Stimulated activated CD8-positive, alpha-beta memory T cell treated with anti-CD3 and anti-CD28 coated beads, Interleukin-4, amount 100 ng/mL, for 1 hour (primary cell): ENCODE results near the gene SVOP.
A peak's percentile ranks its signal among the peaks of the same experiment; 100 is the strongest.

ENCODE experiments used
- DNase-seq, 2 donors: peaks; one replicate each; pipeline ENCODE4 v3.0.0-alpha.2; 2020; ENCODE audit warnings: low read depth in 2 of 2, low spot score in 1 of 2

The SVOP gene

DNA sequence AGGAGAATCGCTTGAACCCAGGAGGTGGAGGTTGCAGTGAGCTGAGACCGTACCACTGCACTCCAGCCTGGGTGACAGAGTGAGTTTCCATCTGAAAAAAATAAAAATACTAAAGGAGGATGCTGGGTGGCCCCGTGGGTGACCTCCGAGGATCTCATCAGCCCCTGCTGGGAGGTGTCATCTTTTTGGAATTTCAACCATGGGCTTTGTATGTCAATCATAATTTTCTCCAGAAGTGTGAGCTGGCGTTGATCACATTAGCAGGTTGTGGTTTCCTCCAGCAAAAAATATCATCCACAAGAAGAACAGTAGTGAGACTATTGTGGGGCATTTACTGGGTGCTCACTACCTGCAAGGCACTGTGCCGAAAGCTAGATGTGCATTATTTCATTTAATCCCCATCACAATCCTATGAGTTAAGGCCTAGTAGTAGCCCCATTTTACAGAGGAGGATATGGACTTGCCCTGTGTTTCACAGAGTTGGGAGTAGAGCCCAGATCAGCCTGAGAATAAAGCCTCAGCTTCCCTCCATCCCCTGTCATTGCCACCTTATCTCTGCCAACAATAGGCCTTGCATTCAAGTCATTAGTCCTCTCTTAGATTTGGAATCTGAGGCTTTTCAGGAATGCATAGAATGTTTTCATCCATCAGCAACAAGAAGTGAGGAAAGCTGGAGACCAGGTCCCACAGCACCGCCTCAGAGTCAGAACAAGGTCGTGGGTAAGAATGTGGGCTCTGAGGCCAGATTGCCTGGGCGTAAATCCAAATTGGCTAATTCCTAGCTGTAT lies 39.8 kb downstream of the SVOP start:
- DNase-seq = no peak

DNA sequence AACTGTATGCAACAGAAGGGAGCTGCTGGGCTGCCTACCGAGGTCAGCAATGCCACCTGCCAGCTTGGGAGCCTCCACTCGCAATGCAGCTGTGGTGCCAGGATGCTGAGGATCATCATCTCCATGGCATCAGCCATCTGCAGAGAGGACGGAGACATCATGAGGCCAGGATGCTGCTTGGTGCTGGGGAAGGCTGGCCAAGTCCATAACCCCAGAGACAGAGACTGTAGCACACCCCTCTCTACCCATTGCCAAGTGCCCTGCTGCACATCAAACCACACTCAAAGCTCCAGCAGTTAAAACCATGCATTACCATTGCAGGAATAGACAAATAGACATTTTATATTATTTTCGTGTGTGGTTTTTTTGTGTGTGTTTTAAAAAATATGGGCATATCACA lies 43.5 kb downstream of the SVOP start:
- no peak for DNase-seq

- DNase-seq = no peak
These were observed 45.8 kb downstream of the SVOP start for GRCh38 chr12:108975024-108975593.

- no peak for DNase-seq
These were observed 47.2 kb downstream of the SVOP start for GRCh38 chr12:108973629-108974152.

DNA sequence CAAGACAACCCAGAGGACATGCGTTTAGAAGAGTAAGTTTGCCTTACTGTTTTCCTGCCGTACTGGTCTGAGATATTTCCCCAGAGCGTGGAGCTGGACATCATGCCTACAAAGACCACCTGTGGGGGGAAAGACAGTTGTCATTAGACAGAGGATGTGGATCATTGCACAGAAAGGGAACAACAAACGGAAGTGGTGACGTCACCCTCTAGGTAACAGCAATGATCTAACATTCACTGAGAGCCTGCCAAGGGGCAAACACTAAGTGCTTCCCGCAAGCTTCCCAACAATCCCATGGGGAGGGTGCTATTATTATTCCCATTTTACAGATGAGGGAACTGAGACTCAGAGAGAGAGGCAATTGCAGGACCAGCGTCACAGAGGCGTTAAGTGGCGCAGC lies 48.5 kb downstream of the SVOP start:
- no peak for DNase-seq

GRCh38 chr12:108969622-108970021 lies 51.2 kb downstream of the SVOP start:
- no peak for DNase-seq

DNA sequence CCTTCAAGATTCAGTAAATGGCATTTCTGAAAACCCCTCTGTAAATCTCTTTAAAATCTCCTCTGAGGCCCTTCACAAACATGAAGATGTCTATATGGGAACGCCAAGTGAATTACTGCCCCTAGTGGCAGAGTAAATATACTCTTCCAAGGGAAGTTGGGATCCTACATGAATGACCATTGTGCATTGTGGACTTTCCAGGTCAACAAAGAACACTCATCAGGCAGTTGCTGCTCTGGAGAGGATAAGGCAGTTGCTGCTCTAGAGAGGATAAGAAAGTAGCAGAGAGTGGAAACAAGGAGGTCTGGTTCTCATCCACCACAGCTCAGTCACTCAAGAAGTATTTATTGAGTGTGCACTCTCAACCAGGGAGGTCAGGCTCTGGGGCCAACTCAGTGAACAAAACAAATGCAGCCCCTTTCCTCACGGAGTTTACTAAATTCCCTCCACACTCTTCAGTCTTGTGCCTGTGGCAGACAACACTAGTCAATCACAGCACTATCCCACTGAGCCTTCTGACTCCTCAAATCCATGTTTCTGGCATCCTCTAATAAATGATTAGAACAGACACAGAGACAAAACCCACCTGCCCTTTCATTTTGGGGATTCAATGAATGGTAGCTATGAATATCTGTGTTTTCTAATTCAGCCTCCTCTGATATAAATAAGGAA lies 52.9 kb downstream of the SVOP start:
- DNase-seq = no peak

DNA sequence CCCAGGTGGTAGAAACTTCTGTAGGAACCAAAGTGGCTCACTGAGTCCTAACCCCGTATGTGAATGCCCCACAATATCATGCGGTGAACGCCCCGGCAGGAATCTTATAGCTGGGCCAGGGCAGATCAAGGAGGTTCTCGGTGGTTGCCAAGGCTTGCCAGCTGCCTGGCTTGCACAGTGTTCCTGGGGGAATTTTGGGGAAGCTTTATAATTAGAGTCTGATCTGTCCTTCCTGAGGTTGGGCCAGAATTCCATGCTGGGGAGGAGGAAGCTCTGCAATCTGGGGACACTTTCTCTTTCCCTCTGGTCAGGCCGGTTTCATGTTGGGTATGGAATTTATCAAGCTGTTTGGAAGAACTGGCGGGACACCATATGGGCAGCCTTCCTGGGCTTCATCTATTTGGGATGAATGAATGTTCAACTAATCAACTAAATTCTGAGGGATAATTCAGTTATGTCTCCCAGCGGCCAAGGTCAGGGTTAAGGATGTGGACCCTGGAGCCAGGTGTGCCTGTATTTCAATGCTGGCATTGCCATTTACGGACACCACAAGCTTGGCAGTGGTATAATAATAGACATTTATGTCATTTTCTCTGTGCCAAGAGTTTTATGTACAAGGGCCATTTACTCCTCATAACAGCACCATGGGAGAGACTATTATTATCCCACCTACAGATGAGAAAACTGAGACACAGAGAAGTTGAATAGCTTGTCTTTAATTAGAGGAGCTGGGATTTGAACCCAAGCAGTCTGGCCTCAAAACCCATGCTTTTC lies 54.3 kb downstream of the SVOP start:
- no peak for DNase-seq

DNA sequence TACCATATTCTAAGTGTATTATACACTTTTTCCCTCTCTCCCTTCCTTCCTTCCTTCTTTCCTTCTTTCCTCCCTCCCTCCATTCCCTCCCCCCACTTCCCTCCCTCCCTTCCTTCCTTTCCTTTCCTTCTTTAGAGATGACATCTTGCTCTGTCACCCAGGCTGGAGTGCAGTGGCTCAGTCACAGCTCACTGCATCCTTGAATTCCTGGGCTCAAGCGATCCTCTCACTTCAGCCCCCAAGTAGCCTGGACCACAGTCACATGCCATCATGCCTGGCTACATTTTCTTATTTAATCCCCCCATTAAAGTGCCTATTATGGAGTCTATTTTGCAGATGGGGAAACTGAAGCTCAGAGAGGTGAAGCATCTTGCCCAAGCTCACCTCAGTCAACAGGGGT lies 55.0 kb downstream of the SVOP start:
- DNase-seq = no peak

- no peak for DNase-seq
These were observed 56.2 kb downstream of the SVOP start for GRCh38 chr12:108964371-108965352.

- DNase-seq = no peak
These were observed 58.6 kb downstream of the SVOP start for GRCh38 chr12:108962256-108962655.

- no peak for DNase-seq
These were observed 60.9 kb downstream of the SVOP start for GRCh38 chr12:108959748-108960655.

DNA sequence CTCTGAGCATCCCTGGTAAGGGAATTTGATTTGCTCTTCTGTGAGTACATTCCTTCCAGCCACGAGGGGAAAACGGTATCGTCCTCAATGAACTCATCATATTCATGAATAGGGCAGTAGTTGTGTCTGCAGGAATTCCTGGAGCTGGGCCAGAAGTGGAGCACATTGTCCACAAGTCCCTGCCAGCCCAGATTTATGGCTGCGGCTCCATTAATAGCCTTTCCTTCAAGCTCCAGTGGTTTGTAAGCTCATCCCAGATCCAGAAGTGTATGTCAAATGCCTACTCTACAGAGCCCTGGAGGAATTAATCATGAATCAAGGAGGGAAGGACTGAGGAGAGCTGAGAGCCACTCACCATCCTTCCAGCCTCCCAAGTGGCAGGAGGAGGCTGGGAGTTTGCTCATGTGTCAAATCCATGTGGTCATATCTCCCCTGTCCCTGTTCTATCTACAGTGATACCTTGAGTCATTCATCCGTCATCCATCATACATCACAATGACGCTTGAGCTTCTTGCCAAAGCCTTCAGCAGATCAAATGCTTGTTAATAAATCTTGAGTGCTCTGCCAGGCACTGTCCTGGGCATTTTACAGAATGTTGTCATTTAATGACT lies 65.5 kb downstream of the SVOP start:
- no peak for DNase-seq

DNA sequence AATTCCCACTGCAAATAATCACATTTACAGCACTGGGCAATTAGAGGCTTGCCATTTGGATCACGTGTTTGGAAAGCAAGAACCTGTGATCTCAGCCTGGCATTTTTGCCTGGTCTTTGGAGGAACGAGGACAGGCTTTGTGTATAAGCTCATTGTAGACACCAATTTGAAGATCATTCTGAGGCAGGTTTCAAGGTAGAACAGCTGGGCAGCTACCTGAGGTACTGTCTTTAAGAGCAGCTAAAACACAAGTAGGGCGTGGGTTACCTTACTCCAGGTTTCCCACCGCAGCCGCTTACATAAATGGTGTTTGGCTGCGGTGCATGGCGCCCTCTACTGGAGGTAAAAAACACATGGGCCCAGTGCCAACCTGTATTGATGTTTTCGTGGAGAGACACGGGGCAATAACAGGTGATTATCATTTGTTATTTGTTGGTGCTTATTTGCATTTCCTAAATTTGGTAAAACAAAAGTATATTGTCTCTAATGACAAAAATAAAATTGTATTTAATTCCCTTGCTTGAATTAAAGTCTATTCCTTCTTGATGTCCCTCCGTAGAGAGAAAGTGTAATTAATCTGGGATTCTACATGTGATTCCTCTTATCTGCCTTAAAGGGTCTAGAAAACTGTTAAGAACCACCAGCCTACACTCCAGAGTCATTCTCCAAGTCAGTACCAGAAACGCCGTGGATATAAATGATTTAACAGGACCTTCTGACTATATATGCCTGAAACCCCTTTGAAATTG lies 69.7 kb downstream of the SVOP start:
- DNase-seq = peak; percentile 38 to 51

- no peak for DNase-seq
These were observed 70.9 kb downstream of the SVOP start for GRCh38 chr12:108949976-108950375.

DNA sequence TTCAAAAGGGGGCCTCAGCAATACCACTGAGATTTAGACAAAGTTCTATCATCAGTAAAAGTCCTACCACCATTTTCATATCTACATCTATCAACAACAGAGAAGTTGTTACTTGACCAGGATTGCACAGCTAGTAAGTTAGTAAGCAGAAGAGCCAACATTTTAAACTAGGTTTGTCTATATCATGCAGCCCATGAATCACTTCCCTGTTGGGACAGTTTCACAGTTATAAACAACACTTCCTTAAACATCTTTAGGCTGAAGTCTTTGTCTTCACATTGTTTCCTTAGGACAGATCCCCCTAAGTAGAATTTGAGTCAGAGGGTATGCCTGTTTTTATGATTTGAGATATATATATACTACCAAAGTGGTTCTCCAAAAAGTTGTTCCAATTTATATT lies 72.5 kb downstream of the SVOP start:
- no peak for DNase-seq

- DNase-seq = no peak
These were observed 73.8 kb downstream of the SVOP start for GRCh38 chr12:108947097-108947496.

GRCh38 chr12:108940138-108940537 lies 80.7 kb downstream of the SVOP start:
- DNase-seq = no peak
